ENCODE results near the gene CCNY.

GRCh38 chr10:35365994-35366393, 29.7 kb downstream of the CCNY start:
- TF ChIP-seq CTCF (IDR thresholded peaks at IDR 0.05): no peak
- TF ChIP-seq POLR2A (IDR thresholded peaks at IDR 0.05): no peak
